IMR-90 (cell line): ENCODE measurements around the gene H6PD.

Experiments
- BHLHE40 ChIP-seq: fragments of 150-350 bp; IDR thresholded peaks from 2 replicates; pipeline ENCODE4 v1.6.1; 2016; ENCODE audit warnings: mild to moderate bottlenecking, low read depth, low read length
- CEBPB ChIP-seq: IDR thresholded peaks from 2 replicates; pipeline ENCODE4 v1.6.1; 2012; ENCODE audit warnings: low read depth, low read length, improper control_type of control experiment
- CTCF ChIP-seq: conservative IDR thresholded peaks from 2 replicates; pipeline ENCODE4 v1.5.1; 2012; ENCODE audit warnings: mild to moderate bottlenecking, low read depth, low read length, improper control_type of control experiment
- MAFK ChIP-seq: IDR thresholded peaks from 2 replicates; pipeline ENCODE4 v1.6.1; 2012; ENCODE audit warnings: low read depth, low read length, improper control_type of control experiment
- MAZ ChIP-seq: IDR thresholded peaks from 2 replicates; pipeline ENCODE4 v1.6.1; 2012; ENCODE audit warnings: low read depth, mild to moderate bottlenecking, low read length, improper control_type of control experiment, moderate library complexity, borderline replicate concordance
- MXI1 ChIP-seq: IDR thresholded peaks from 2 replicates; pipeline ENCODE4 v1.6.1; 2012; ENCODE audit warnings: low read depth, mild to moderate bottlenecking, low read length, moderate library complexity, borderline replicate concordance
- NFE2L2 ChIP-seq: fragments of 150-350 bp; IDR thresholded peaks from 2 replicates; pipeline ENCODE4 v1.6.1; 2016; ENCODE audit warnings: low read depth, mild to moderate bottlenecking, low read length
- POLR2A ChIP-seq: IDR thresholded peaks from 2 replicates; pipeline ENCODE4 v1.6.1; 2012; ENCODE audit warnings: mild to moderate bottlenecking, low read depth, low read length
- RAD21 ChIP-seq: IDR thresholded peaks from 2 replicates; pipeline ENCODE4 v1.6.1; 2012; ENCODE audit warnings: low read length, improper control_type of control experiment
- RCOR1 ChIP-seq: IDR thresholded peaks from 2 replicates; pipeline ENCODE4 v1.6.1; 2012; ENCODE audit warnings: mild to moderate bottlenecking, low read length, improper control_type of control experiment; ENCODE audit not compliant: insufficient replicate concordance
- SMC3 ChIP-seq: fragments of 150-350 bp; IDR thresholded peaks from 2 replicates; pipeline ENCODE4 v1.6.1; 2016; ENCODE audit warnings: low read depth, mild to moderate bottlenecking, antibody characterized with exemption, low read length, moderate library complexity
- USF2 ChIP-seq: fragments of 150-350 bp; IDR thresholded peaks from 2 replicates; pipeline ENCODE4 v1.6.1; 2017; ENCODE audit warnings: mild to moderate bottlenecking, antibody characterized with exemption, low read length, low read depth
- TF ChIP-seq, protein P1 (sequence below): fragments of 150-350 bp; IDR thresholded peaks from 2 replicates; pipeline ENCODE4 v1.6.1; 2016; ENCODE audit warnings: low read depth, mild to moderate bottlenecking, low read length, moderate library complexity, borderline replicate concordance

- TF ChIP-seq CTCF (no peak), USF2 (no peak), NFE2L2 (no peak), SMC3 (no peak), MXI1 (no peak), POLR2A (no peak), BHLHE40 (no peak), RAD21 (no peak), CEBPB (no peak), MAZ (no peak), MAFK (no peak), RCOR1 (no peak)
- TF ChIP-seq, protein P1, sequence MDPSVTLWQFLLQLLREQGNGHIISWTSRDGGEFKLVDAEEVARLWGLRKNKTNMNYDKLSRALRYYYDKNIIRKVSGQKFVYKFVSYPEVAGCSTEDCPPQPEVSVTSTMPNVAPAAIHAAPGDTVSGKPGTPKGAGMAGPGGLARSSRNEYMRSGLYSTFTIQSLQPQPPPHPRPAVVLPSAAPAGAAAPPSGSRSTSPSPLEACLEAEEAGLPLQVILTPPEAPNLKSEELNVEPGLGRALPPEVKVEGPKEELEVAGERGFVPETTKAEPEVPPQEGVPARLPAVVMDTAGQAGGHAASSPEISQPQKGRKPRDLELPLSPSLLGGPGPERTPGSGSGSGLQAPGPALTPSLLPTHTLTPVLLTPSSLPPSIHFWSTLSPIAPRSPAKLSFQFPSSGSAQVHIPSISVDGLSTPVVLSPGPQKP = no peak
Observed at GRCh38 chr1:9313576-9313975, 79.0 kb downstream of the H6PD start.
